Kidney (tissue), 14 donors: ENCODE results near the gene ABI3. TPM values are rescaled to one million over a fixed set of nuclear protein-coding genes. Genes with fewer than 3 reads are reported as not detected.
"Not testable (repeated sequence)": the region's sequence is repeated elsewhere in the genome, so short reads cannot be mapped to it uniquely, and the experiment has no call there.

Source experiments
- DNase-seq, 5 donors: peaks; one replicate each; pipeline ENCODE4 v3.0.0-alpha.2; 2013 to 2020
- FAIRE-seq: peaks from 2 replicates; lab custom pipeline; 2012; peaks lifted over from hg19 to GRCh38; lab: Jason Lieb, UNC
- H3K27ac ChIP-seq, 2 donors: one replicate each; pipeline ENCODE4 v1.7.0; 2013; ENCODE audit warnings: low read depth in 2 of 2, low read length in 2 of 2, inconsistent platforms in 1 of 2
- H3K27me3 ChIP-seq: one replicate; pipeline ENCODE4 v1.7.1; 2013; ENCODE audit warnings: low read length, inconsistent platforms; ENCODE audit not compliant: control insufficient read depth, insufficient read depth
- H3K36me3 ChIP-seq, 3 donors: one replicate each; pipeline versions ENCODE4 v1.7.0 to v1.7.1; 2013; ENCODE audit warnings: low read length in 3 of 3, control low read depth in 1 of 3, inconsistent platforms in 1 of 3; ENCODE audit not compliant: insufficient read depth in 3 of 3, control insufficient read depth in 2 of 3
- H3K4me1 ChIP-seq, 3 donors: one replicate each; pipeline versions ENCODE4 v1.7.0 to v1.7.1; 2013; ENCODE audit warnings: low read length in 3 of 3, inconsistent platforms in 1 of 3, low read depth in 1 of 3; ENCODE audit not compliant: control insufficient read depth in 2 of 3, insufficient read depth in 2 of 3
- H3K4me3 ChIP-seq, 3 donors: one replicate each; pipeline versions ENCODE4 v1.7.0 to v1.8.1; 2013; ENCODE audit warnings: low read length in 3 of 3, control low read depth in 1 of 3, inconsistent platforms in 1 of 3
- H3K9ac ChIP-seq, 3 donors: one replicate each; pipeline versions ENCODE4 v1.7.0 to v1.7.1; 2013; ENCODE audit warnings: low read length in 3 of 3, control low read depth in 1 of 3, inconsistent platforms in 1 of 3
- H3K9me3 ChIP-seq, 3 donors: one replicate each; pipeline versions ENCODE4 v1.7.0 to v1.7.1; 2013; ENCODE audit warnings: low read length in 3 of 3, control low read depth in 1 of 3, inconsistent platforms in 1 of 3; ENCODE audit not compliant: control insufficient read depth in 2 of 3, insufficient read depth in 1 of 3
- intact Hi-C: fragments of 100-400 bp; cut with DNase I; formaldehyde crosslinking; loops from one replicate; pipeline ENCODE4 v1.11.1; 2022
- polyA plus RNA-seq: library from polyadenylated mRNA; stranded (reverse); fragments of 350-450 nt; fragmentation: Illumina TruSeq; extraction: RNeasy Lipid Tissue Mini Kit (QIAGEN cat#74804); gene quantifications from one replicate; pipeline ENCODE4 v1.2.3, GENCODE V29; 2014; ENCODE audit warnings: low read depth, low replicate concordance; ENCODE audit not compliant: insufficient read depth
- total RNA-seq: library from RNA; stranded (reverse); fragmentation: NEBNext Ultra II Directional; extraction: Animal tissue kit (Norgen Biotek cat#: 25700); gene quantifications from one replicate; pipeline ENCODE4 v1.2.1, GENCODE V29; 2021
- TF ChIP-seq, protein P1 (sequence below): IDR thresholded peaks from 3 replicates; pipeline ENCODE4 v1.5.1; 2012; ENCODE audit warnings: mild to moderate bottlenecking, moderate library complexity, borderline replicate concordance; ENCODE audit not compliant: insufficient read depth; ENCODE audit errors: extremely low read depth
- donor health status: control.
- donor health status: control.
- donor health status: control.
- donor health status: control.
- donor health status: control.
- donor health status: DM: yes; HTN: yes; CAD: no.
- donor health status: Normal renal cell carcinoma (clear cell type).

Gene ABI3
- total and polyA plus RNA-seq, 2 donors from 2014 or later, result 17.1 to 18.3 TPM

DNA sequence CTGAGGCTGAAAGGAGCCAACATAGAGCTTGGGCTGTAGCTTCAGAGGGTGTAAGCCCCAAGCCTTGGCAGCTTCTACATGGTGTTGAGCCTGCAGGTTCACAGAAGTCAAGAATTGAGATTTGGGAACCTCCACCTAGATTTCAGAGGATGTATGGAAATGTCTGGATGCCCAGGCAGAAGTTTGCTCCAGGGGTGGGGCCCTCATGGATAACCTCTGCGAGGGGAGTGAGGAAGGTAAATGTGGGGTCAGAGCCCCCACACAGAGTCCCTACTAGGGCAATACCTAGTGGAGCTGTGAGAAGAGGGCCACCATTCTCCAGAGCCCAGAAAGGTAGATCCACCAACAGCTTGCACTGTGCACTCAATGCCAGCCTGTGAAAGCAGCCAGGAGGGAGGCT is 25.1 kb upstream of the ABI3 start:
- FAIRE-seq, H3K4me3 ChIP-seq, H3K27ac ChIP-seq, H3K27me3 ChIP-seq, DNase-seq, H3K36me3 ChIP-seq, intact Hi-C loops, H3K9ac ChIP-seq, H3K4me1 ChIP-seq, H3K9me3 ChIP-seq: not testable (repeated sequence)

DNA sequence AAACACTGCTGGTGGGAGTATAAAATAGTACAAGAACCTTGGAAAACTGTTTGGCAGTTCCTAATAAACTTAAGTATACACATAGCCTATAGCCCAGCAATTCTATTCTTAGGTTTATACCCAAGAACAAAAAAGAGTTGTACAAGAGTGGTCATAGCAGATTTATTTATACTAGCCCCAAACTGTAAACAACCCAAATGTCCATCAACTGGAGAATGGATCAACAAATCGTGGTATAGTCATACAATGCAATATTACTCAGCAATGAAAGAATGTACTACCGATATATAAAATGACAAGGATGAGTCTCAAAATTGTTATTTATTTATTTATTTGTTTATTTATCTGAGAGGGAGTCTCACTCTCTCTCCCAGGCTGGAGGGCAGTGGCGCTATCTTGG is 23.2 kb upstream of the ABI3 start:
- Histone ChIP-seq H3K27me3 (no peaks in the 10 kb centered on the region), H3K36me3 (no peaks in the 10 kb centered on the region), H3K27ac (no peak overlapping the region), H3K9me3 (no peaks in the 10 kb centered on the region), H3K4me1 (peaks cover 0 to 4% (median 0%) of the 10 kb centered on the region in 3 donors), H3K9ac (no peak overlapping the region), H3K4me3 (no peak overlapping the region)
- DNase-seq (no peak), FAIRE-seq (no peak)
- TF ChIP-seq, protein P1, sequence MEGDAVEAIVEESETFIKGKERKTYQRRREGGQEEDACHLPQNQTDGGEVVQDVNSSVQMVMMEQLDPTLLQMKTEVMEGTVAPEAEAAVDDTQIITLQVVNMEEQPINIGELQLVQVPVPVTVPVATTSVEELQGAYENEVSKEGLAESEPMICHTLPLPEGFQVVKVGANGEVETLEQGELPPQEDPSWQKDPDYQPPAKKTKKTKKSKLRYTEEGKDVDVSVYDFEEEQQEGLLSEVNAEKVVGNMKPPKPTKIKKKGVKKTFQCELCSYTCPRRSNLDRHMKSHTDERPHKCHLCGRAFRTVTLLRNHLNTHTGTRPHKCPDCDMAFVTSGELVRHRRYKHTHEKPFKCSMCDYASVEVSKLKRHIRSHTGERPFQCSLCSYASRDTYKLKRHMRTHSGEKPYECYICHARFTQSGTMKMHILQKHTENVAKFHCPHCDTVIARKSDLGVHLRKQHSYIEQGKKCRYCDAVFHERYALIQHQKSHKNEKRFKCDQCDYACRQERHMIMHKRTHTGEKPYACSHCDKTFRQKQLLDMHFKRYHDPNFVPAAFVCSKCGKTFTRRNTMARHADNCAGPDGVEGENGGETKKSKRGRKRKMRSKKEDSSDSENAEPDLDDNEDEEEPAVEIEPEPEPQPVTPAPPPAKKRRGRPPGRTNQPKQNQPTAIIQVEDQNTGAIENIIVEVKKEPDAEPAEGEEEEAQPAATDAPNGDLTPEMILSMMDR, result no peak
- intact Hi-C loops, result no loop called here

DNA sequence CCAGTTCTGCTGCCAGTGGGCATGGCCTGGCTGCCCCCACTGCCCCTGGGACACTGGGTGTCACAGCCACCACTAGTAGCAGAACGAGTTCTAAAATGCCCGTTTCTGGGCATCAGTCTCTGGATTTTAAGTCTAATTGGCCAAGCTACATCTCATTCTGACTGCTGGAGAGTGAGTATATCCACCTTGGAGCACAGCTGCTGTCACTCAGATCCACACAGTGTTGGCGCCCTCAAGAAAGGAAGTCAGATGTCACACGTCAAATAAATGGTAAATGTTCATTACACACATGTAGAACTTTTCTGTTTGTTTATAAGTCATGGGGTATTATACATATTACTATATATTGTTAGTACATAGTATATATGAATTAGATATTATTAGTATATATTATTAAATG is 19.6 kb upstream of the ABI3 start:
- peaks cover 0 to 4% (median 0%) of the 10 kb centered on the region in 3 donors for H3K4me1 ChIP-seq
- DNase-seq (no peak), FAIRE-seq (no peak)
- no peaks in the 10 kb centered on the region for H3K9me3 ChIP-seq
- no peaks in the 10 kb centered on the region for H3K36me3 ChIP-seq
- H3K27me3 ChIP-seq, result no peaks in the 10 kb centered on the region
- H3K4me3 ChIP-seq, result no peak overlapping the region
- intact Hi-C loops, result no loop called here
- H3K27ac ChIP-seq, result no peak overlapping the region
- H3K9ac ChIP-seq, result no peak overlapping the region
- TF ChIP-seq, protein P1, result no peak

DNA sequence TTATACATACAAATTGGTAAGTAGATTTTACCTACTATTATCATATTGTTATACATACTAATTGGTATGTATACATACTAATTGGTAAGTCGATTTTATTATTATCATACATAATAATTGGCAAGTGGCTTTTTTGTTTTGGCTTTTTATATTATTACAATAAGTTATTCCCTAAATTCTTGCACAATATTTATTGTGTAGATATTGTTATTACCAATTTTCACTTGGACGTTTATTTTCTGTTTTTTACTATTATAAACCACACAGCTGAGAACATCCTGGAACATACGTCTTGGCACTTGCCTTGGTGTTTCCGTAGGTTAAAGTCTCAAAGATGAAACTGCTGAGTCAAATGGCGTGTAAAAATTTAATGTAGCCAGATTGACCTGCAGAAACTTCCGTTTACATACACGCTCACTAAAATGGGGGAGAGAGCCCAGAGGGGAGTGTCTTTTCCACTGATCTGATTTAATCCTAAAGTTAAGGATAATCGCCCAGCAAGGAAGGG is 19.0 kb upstream of the ABI3 start:
- Histone ChIP-seq H3K4me1 (peaks cover 0 to 4% (median 0%) of the 10 kb centered on the region in 3 donors), H3K9me3 (no peaks in the 10 kb centered on the region), H3K4me3 (peak overlapping the region; percentile 67 to 96 (median 91)), H3K27me3 (no peaks in the 10 kb centered on the region), H3K9ac (peak overlapping the region; percentile 9 to 96 (median 87)), H3K27ac (peak overlapping the region; percentile 98 to 100), H3K36me3 (no peaks in the 10 kb centered on the region)
- no peak for FAIRE-seq
- intact Hi-C loops, result no loop called here
- TF ChIP-seq, protein P1, result no peak
- no peak for DNase-seq
